KMS-11 (cell line): Measurements from ENCODE around the gene CFD.

Experiments
- H2AFZ ChIP-seq: fragments of 200-600 bp; sonication (generic); 2 replicates; pipeline ENCODE4 v1.6.1; 2016; ENCODE audit warnings: antibody characterized with exemption, mixed run types, low read depth
- H3K27ac ChIP-seq: fragments of 200-600 bp; sonication (generic); 2 replicates; pipeline ENCODE4 v1.6.1; 2016; ENCODE audit warnings: mild to moderate bottlenecking, mixed run types
- H3K27me3 ChIP-seq: fragments of 200-600 bp; sonication (generic); 2 replicates; pipeline ENCODE4 v1.6.1; 2017; ENCODE audit warnings: mild to moderate bottlenecking, low read depth, mixed run types, moderate library complexity; ENCODE audit not compliant: insufficient read depth
- H3K36me3 ChIP-seq: fragments of 200-600 bp; sonication (generic); 2 replicates; pipeline ENCODE4 v1.6.1; 2017; ENCODE audit warnings: mild to moderate bottlenecking, mixed run types; ENCODE audit not compliant: insufficient read depth
- H3K4me1 ChIP-seq: fragments of 200-600 bp; sonication (generic); 2 replicates; pipeline ENCODE4 v1.6.1; 2016; ENCODE audit warnings: mild to moderate bottlenecking, low read depth, mixed run types; ENCODE audit not compliant: poor library complexity, severe bottlenecking
- H3K4me2 ChIP-seq: fragments of 200-600 bp; sonication (generic); 2 replicates; pipeline ENCODE4 v1.7.0; 2016; ENCODE audit warnings: mild to moderate bottlenecking, mixed run types
- H3K4me3 ChIP-seq: fragments of 200-600 bp; sonication (generic); IDR thresholded peaks from 2 replicates; pipeline ENCODE4 v1.6.1; 2017; ENCODE audit warnings: low read depth, low read length, mixed read lengths; ENCODE audit not compliant: insufficient read depth
- H3K79me2 ChIP-seq: fragments of 200-600 bp; sonication (generic); 2 replicates; pipeline ENCODE4 v1.6.1; 2016; ENCODE audit warnings: low read depth, mixed run types; ENCODE audit not compliant: insufficient read depth
- H3K9ac ChIP-seq: fragments of 200-600 bp; sonication (generic); 2 replicates; pipeline ENCODE4 v1.6.1; 2016; ENCODE audit warnings: mild to moderate bottlenecking, mixed run types
- H4K20me1 ChIP-seq: fragments of 200-600 bp; sonication (generic); 2 replicates; pipeline ENCODE4 v1.6.1; 2016; ENCODE audit warnings: mild to moderate bottlenecking, mixed run types; ENCODE audit not compliant: insufficient read depth
- CTCF ChIP-seq: fragments of 200-600 bp; sonication (generic); conservative IDR thresholded peaks from 2 replicates; pipeline ENCODE4 v1.6.1; 2017; ENCODE audit warnings: low read depth, mild to moderate bottlenecking, antibody characterized with exemption, low read length, moderate library complexity, mixed read lengths

CFD gene

GRCh38 chr19:885536-886224 lies 26.2 kb downstream of the CFD start:
- Histone ChIP-seq H2AFZ (no peak overlapping the region), H4K20me1 (no peaks in the 10 kb centered on the region), H3K27me3 (no peaks in the 10 kb centered on the region), H3K79me2 (no peaks in the 10 kb centered on the region), H3K4me1 (no peaks in the 10 kb centered on the region), H3K36me3 (no peaks in the 10 kb centered on the region), H3K27ac (no peak overlapping the region), H3K4me2 (no peak overlapping the region), H3K9ac (no peak overlapping the region), H3K4me3 (no peak overlapping the region)
- TF ChIP-seq CTCF, result no peak

- H4K20me1 ChIP-seq, result no peaks in the 10 kb centered on the region
- H3K9ac ChIP-seq, result no peak overlapping the region
- no peak for TF ChIP-seq CTCF
Observed at GRCh38 chr19:887072-887471, 27.6 kb downstream of the CFD start.

GRCh38 chr19:887599-887998 lies 28.1 kb downstream of the CFD start:
- Histone ChIP-seq H3K4me1 (no peaks in the 10 kb centered on the region), H3K4me2 (no peak overlapping the region), H3K36me3 (no peaks in the 10 kb centered on the region), H2AFZ (no peak overlapping the region), H3K27ac (no peak overlapping the region), H3K79me2 (peaks cover 9% of the 10 kb centered on the region; the same call in 1 of the 2 replicates), H3K9ac (no peak overlapping the region), H4K20me1 (no peaks in the 10 kb centered on the region), H3K4me3 (no peak overlapping the region), H3K27me3 (no peaks in the 10 kb centered on the region)
- TF ChIP-seq CTCF, result no peak

More at GRCh38 chr19:887072-887471, 27.6 kb downstream of the CFD start:
- H3K4me1 ChIP-seq, result no peaks in the 10 kb centered on the region
- H3K36me3 ChIP-seq, result no peaks in the 10 kb centered on the region
- no peak overlapping the region for H3K4me3 ChIP-seq
- no peaks in the 10 kb centered on the region for H3K27me3 ChIP-seq
- H3K79me2 ChIP-seq, result peaks cover 4% of the 10 kb centered on the region; the same call in 1 of the 2 replicates
- no peak overlapping the region for H3K4me2 ChIP-seq
- H3K27ac ChIP-seq, result no peak overlapping the region
- no peak overlapping the region for H2AFZ ChIP-seq

- Histone ChIP-seq H3K27me3 (no peaks in the 10 kb centered on the region), H3K36me3 (no peaks in the 10 kb centered on the region), H3K9ac (no peak overlapping the region), H3K4me3 (no peak overlapping the region), H3K27ac (no peak overlapping the region), H4K20me1 (no peaks in the 10 kb centered on the region), H2AFZ (no peak overlapping the region), H3K4me2 (no peak overlapping the region), H3K79me2 (peaks cover 9% of the 10 kb centered on the region; the same call in 1 of the 2 replicates), H3K4me1 (no peaks in the 10 kb centered on the region)
- no peak for TF ChIP-seq CTCF
Observed at GRCh38 chr19:888581-889385, 29.3 kb downstream of the CFD start.
